ENCODE results near the gene OPN5.

Gene OPN5

DNA sequence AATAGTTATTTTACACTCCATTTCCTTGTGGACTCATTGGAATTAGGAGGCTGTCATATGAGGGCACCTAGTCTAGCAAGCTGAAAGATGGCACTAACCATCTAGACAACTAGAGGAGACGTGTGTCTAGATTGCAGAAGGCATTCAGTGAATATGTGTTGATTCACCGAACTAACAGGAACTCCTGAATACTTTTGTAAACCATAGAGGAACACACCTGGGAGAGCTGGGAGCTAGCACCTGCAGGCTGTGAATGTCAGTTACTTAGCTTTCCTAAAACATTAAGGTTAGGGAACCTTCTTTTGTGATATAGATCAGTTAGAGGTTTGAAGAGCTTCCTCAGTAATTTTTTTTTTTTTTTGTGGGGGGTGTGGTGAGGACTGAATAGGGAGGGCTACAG lies 7.7 kb downstream of the OPN5 start:
- no peak for DNase-seq (ENCODE audit: low read depth)

DNA sequence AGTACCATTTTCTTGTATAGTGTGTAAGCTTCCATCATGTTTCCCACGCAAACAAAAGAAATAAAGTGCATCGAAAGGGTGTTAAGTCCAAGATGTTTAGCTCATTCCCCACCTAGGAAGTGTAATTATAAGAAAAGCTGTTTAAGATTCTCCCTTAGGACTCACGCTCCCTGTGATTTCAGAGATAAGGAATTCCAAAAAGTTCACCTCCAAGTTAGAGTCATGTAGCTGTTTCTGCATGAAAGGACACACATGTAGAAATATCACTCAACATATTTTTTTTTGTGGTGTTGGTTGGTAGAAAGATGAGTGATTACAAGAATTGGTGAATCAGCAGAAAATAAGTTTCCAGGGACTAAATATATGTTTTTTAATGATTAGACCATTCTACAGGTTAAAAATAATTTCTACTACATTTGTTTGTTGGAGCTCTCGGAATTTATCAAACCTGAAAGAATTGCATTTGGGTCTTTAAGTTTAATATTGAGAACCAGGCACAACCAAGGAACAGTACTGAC lies 10.4 kb downstream of the OPN5 start:
- no peak for DNase-seq (ENCODE audit: low read depth)

DNA sequence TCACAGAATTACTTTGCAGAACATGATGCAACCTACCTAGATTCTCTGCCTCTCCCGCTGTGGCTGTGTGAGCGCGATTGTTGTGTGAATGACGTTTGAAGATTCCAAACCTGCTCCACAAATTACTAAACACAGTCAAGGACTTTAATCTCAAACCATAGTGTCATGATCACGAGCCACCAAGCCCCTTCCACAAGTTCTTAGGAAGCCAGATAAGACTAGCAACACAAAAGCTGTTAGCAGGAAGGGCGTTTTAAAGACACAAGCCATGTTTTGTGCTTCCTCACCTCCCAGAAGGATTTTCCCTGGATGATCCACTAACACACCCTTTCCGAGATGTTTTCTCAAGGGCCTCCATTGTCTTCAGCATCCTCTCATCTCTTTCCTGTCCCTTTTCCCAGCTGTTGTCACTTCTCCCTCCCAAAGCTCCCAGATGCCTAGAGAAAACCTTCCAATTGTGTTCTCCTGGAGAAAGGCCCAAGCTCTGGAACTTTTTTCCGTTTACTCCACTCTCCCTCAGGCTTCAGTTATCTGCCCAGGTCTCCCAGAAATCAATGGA lies 12.8 kb downstream of the OPN5 start:
- no peak for DNase-seq (ENCODE audit: low read depth)

DNA sequence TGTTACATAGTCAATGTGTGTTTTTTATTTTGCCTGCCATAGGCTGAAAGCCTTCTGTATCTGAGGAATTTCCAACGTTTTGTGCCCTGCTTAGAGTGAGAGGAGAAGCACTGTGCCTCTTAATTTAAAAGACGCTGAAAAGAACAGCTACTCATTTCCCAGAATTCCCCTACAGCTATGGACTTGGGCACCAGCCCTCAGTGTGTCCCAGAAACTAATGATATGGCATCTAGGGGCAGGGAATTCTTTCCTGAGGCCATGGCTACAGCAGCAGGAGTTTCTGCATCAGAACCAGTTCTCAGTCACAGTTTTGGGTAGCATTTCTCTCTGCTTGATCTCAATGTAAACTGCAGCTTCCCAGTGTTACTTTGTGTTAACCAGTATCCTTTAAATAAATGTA lies 20.2 kb downstream of the OPN5 start:
- no peak for DNase-seq (ENCODE audit: low read depth)

DNA sequence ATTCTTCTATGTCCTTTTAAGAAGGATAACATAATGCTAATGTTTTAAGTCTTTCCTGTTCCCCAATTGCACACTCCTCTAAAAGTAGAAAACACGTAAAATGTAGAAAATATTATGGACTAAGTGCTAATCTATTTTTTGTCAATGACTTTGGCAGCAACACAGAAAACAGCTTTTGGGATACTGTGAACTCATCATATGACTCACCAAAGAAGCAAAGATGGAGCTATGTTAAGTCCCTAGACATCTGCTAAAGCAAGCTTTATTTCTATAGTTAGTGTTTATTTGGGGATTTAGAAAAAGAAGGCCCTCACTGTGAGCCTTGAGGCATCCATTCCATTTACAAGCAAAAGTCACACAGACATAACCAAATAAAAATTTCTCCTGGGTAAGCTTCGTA lies 23.0 kb downstream of the OPN5 start:
- no peak for DNase-seq (ENCODE audit: low read depth)

DNA sequence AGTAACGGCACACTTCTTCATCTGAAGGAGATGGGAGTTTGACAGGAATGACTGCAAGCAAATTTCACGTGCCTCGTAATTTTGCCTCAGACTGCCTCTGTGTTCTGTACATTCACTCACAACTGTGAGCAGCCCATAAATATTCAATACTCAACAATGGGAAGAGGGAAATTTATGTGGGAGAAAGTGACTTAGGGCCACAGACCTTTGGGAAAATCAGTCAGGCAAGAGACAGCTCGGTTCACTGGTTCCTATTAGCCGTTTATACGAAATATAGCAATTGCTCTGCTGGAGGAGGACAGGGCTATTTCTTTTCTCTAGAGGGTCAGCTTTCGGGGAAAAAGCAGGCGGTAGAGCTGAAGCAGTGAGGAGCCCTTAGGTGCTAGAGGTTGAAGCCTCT lies 28.0 kb downstream of the OPN5 start:
- DNase-seq (ENCODE audit: low read depth), result no peak

DNA sequence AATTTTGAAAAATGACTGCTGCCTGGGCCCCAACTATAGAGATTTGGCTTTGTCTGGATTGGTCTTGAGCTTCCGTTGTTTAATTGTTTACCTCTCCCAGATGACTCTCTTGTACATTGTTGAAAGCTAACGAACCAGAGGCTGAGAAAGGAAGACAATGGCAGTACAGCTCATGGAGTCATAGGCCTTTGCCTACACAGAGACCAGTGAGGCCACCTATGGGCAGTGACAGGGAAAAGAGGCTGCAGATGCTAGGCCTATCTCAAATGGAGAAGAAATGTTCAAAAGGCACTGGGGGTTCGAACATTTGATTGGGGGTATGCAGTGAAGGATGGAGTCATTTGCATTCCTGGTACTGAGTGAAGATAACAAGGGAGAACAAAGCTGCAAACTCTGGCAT lies 29.1 kb downstream of the OPN5 start:
- no peak for DNase-seq (ENCODE audit: low read depth)

DNA sequence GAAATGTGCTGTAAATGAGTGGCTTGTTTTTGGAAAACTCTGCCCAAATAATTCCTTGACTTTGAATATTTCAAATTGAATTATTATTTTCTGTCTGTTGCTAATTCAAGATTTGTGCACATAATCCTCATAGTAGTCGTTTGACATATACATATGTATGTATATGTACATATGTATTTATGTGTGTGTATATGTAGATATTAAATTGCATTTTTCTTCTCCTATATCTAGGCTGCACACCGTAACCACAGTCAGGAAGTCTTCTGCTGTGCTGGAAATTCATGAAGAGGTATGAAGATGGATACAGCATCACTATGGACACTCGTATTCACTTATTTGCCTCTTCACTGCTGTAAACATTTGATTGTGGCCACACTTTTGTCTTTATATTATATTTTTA lies 29.6 kb downstream of the OPN5 start:
- no peak for DNase-seq (ENCODE audit: low read depth)

DNA sequence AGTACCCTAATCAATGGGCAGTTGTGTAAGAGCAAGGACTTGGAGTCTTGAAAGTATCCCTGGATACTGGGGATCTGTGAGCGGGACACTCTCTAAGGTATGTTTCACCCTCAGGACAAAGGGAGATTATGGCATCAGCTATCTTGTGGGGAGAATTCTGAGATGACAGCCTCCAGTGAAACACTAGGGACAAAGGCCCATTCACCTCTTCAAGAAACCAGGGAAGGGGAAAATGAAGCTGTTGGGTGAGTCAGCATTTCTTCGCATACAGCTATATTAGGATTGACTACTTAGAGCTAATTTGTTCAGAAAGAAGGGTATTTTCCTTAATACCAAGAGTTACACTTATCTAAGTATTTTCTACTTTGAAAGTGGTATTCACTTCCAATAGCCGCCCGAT lies 35.9 kb downstream of the OPN5 start:
- DNase-seq (ENCODE audit: low read depth), result no peak

DNA sequence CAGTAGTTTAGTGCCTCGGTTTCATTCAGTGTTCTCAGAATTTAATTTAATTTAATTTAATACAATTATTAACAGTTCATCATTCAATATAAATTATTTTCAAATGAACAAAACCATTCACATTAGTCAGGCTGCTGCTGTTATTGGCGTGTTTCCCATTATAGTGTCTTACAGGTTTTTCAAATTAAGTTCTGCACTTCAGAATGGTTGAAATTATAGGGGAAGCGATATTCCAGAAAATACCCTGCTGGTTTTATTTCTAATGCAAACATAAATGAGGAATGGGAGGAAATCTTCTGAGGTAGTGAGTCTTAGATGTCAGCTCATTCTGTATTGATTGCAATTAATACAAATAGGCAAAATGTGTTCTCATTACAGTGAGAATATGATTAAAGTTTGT lies 37.6 kb downstream of the OPN5 start:
- no peak for DNase-seq (ENCODE audit: low read depth)

DNA sequence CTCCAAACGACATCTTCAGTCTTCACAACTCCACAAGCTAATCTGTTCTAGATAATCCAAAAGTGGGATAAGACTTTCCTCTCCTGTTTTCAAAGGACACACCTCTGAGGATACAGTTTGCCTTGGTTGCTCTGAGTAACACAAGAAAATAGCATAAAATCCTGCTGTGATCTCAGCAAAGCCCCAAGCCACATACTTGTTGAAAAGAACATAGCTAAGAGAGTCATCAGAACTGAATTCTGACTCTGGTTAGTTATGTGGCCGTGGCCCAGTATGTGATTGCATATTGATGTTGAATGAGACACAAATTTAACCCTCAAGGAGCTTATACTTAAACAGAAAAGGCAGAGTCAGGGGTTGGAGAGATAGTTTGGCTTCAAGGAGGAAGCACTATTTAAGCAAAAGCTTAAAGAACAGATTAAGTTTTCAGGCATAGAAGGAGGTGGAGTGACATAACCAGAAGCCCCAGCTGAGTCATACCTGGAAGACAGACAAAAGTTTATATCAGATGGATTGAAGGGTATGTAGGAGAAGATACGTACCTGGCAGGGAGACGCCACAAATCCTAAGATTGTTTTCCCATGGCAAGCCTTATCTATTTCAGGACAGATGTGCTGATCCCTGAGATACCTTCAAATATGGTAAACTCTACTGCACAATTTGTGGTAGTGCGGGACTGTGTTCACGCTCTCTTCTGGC lies 41.2 kb downstream of the OPN5 start:
- no peak for DNase-seq (ENCODE audit: low read depth)

DNA sequence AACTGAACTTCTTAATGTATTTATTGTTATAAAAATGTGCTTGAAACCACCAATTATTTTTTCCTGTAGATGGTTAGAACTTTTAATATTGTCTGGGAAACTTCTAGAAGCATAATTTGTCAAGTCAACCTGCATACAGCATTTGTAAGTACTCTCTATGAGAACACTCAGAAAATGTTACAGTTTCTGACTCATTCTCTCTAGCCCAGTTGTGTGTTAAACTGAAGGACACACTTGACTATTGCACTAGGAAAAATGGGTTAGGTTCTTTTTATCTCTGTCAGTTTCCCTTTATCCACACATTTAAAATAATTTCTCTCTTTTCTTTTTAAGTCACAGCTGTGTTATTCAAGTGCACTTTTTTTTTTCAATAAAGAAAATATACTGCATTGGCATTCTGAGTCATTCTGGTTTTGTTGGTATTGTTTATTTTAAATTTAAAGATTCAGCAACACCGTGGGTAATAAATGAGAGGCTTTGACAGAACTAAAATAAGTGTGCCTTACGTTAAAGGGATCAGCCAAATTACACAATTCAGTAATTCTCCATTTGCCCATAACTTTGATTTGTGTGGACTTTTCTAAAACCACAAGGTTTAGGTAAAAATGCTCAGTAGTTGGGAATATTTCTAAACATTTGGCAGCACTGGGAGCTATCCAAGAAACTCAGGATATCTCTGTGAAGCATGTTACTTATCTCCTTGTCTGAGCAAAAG lies 50.7 kb downstream of the OPN5 start:
- no peak for DNase-seq (ENCODE audit: low read depth)

DNA sequence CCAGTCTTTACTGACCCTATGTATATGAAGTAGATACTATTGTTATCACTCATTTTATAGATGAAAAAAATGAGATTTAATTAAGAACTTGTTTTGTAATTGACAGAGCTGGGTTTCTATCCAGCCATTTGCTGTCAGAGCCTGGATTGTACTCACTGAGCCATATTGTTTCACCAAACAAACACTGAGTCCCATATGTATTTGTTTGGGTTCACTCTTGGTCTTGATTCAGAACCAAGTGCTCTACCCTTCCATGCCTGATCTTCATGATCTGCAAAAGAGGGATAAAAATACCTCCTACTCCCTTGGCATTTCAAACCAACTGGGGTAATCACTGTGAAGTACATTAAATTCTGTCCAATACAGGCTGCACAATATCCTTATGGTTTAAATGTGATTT lies 52.4 kb downstream of the OPN5 start:
- no peak for DNase-seq (ENCODE audit: low read depth)

DNA sequence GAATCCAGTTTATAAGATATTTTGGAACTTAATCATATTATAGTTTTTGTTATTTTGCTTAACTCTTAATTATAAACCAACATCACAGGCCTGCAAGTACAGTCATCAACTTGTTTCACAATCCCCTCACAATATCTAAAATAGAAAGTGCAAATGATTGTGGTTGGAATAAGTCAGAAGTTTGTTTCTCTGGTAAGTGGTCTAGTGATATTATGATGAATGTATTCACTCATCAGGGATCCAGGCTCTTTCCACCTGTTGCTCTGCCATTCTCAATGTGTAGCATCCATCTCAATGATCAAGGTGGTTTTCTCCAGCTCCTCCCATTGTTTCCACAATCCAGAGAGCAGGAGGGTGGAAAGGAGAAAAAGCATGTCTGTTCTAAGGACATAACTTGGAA lies 54.2 kb downstream of the OPN5 start:
- DNase-seq (ENCODE audit: low read depth), result no peak

DNA sequence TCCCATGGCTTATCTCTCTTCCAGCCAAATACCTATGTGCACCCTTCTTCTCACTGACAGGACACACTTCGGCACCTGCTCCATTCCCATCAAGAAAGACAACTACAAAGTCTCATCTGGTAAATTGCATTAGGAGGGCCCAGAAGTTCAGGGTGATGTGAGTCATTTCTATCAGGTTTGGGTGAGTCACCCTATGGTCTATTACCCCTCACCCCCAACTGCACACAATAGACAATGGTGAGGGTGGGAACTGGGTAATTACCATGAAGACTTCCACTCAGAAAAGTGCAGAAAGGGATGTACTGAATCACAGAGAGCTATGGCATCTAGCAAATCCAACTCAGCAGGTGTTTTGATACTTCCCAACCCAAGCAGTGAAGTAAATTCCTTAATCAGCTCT lies 54.8 kb downstream of the OPN5 start:
- DNase-seq (ENCODE audit: low read depth), result no peak

DNA sequence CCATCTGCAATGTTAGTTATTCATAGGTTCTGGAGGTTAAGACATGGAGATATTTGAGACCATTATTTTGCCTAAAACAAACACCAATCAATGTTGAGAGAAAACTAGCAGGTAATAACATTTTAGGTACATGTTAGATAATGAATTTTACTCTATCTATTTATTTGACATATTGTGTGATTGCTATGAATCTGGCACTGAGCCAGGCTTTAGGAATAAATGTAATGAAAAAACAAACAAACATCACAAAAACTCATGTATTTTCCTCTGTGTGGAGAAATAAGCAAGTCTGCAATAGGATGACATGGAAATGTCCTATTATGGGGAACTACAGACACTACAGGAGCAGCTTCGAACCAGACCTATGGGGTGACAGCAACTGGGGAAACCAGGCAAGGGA lies 57.8 kb downstream of the OPN5 start:
- no peak for DNase-seq (ENCODE audit: low read depth)

DNA sequence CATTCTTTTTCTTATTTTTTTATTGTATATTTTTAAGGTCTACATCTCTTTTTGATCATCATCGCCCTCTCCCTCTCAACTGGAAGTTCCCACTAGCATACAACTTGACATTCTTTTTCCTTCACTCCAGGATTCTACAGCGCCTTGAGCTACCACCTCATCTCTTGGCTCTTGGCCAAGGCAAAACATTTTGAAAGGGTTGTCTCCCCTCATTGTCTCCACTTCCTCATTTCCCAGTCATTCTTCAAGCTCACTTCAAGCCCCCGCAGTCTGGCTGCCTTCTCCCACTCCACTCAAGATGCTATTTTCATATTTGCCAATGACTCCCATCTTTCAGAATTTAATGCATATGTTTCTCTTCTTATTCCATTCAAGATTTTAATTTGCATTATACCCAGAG lies 63.0 kb downstream of the OPN5 start:
- DNase-seq (ENCODE audit: low read depth), result no peak

DNA sequence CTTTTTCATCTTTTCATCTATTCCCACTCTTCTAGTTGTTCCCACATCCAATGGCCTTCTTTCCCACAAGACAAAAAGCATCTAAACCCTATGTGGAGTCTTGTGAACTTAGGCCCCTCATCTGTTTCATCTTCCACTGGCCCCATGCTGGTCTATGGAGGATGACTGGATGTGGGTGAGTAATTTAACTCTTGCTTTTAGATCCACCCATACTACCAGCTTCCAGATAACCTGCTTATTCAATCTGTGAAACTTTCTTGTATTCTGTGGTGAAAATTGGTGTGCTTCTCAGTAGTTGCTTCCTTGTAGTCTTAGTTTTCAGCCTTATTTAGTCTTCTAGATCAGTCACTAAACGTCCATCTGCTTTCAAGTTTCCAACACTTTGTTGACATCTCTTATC lies 64.9 kb downstream of the OPN5 start:
- DNase-seq (ENCODE audit: low read depth), result no peak

DNA sequence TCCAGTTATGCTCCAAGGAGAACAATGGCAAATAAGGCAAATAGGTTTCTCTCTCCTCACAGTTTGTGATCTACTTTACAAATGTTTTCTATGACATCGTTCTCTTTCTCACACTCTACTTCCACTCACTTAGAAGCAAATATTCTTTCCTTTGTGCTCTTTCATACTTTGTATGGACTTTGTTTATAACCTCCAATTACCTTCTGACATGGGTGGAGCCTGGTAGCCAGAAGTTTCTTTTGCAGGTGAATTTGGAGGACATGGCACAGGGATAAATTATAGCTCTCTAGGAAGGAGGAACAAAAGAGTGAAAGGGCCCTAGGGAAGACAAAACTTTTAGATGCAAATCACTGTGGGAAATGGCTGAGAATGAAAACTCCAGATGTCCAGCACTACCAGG lies 69.3 kb downstream of the OPN5 start:
- DNase-seq (ENCODE audit: low read depth), result no peak

DNA sequence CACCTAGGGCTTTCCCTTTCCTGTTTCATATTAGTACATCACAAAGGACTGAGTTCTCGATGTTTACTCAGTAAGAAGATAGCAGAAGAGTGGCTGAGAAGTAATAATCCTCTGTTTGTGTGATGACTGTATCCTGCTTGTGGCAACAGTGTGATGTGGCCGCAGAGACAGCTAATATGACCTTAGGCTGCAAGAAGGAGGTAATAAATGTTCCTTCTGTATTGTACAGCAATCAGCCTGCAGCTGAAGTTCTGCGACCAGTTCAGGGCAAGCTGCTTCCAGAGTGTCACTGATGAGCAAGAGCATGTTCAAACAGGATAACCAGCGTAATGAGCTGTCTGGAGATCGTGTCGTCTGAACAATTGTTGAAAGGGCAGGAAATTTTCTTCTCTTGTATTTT lies 70.9 kb downstream of the OPN5 start:
- no peak for DNase-seq (ENCODE audit: low read depth)

DNA sequence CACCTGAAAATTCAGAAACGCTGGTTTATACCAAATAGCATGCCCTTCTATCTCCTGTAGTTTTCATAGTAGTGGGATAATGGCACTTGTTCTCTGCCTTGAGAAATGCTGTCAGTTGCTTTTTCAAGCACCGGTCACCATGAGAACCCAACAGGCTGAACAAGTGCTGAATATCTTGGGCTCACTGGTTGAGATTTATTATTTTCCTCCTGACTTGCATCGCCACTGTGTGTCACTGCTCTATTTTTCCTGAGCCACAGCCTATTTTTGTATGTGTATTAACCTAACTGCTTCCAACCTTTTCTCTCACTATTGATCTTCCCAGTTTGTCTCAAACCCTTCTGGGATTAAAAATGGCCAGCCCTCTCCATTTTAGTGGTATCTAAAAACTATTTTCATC lies 71.9 kb downstream of the OPN5 start:
- no peak for DNase-seq (ENCODE audit: low read depth)

DNA sequence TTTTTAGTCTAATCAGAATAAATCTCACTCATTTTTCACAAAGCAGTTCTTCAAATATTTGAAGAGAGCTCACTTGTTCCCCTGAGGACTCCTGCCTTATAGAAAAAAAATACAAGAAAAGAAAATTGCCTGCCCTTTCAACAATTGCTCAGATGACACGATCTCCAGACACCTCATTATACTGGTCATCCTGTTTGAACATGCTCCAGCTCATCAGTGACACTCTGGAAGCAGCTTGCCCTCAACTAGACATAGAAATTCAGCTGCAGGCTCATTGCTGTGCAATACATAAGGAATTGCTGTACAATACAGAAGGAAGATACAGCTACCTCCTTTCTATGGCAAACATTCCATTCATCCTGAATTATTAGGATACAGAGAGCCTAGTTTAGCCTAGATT lies 73.1 kb downstream of the OPN5 start:
- DNase-seq (ENCODE audit: low read depth), result no peak

DNA sequence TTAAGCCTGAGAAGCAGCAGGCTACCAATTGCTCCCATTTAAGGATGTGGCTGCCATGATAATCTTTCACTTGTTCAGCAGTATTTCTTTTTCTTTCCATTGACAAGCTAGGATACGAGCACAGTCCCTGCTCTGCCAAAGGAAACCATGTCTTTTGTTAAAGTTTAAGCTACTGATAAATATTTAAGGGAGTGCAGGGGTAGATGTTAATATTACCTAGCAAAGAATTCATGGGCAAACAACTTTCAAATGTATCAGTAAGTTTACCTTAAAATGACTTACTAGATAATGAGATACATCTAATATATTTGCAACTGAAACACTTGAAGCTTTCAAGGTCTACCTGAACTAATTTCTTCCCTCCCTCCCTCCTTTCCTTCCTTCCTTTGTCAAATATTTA lies 77.3 kb downstream of the OPN5 start:
- DNase-seq (ENCODE audit: low read depth), result no peak

DNA sequence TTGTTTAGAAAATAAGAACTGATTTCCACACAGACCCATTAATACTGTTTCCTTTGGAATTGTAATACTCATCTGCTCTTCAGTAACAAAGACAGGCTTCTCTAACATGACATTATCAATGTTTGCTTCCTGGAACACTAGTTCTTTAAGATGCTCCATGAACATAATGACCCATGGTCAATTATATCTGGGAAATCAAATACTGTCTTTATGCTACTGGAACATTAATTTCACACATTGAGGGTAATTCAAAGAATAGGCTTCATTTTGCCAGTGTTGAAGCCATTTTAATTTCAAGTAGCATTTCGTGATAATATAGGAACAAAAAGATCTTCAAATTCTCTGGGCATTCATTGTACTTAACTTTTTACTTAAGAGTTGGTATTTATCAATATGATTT lies 80.9 kb downstream of the OPN5 start:
- no peak for DNase-seq (ENCODE audit: low read depth)

Data from stimulated activated CD8-positive, alpha-beta memory T cell treated with anti-CD3 and anti-CD28 coated beads, Interleukin-7, amount 100 ng/mL, for 24 hours (primary cell).